Measurements from ENCODE around the gene NEAT1.

NEAT1 gene

GRCh38 chr11:65429724-65430405 lies 7.3 kb downstream of the NEAT1 start:
- ATAC-seq = no peak
- Mint-ChIP-seq H3K4me1 (peaks cover 89% of the 10 kb centered on the region), H3K4me3 (peak overlapping the region; percentile 96), H3K27ac (peak overlapping the region; percentile 100), H3K9me3 (no peaks in the 10 kb centered on the region), H3K36me3 (peaks cover 100% of the 10 kb centered on the region)
- DNase-seq (ENCODE audit: low spot score in 2 of 2) = no peak

GRCh38 chr11:65430406-65431217 lies 8.0 kb downstream of the NEAT1 start:
- Mint-ChIP-seq H3K4me3 (peak overlapping the region; percentile 96), H3K9me3 (no peaks in the 10 kb centered on the region), H3K27ac (peak overlapping the region; percentile 100), H3K36me3 (peaks cover 100% of the 10 kb centered on the region), H3K4me1 (peaks cover 89% of the 10 kb centered on the region)
- ATAC-seq (no peak), DNase-seq (ENCODE audit: low spot score in 2 of 2) (no peak)

- Mint-ChIP-seq H3K4me1 (peaks cover 91% of the 10 kb centered on the region), H3K9me3 (no peaks in the 10 kb centered on the region), H3K36me3 (peaks cover 100% of the 10 kb centered on the region), H3K27ac (peak overlapping the region; percentile 100), H3K4me3 (peak overlapping the region; percentile 96)
- DNase-seq (ENCODE audit: low spot score in 2 of 2) = no peak
- peak; percentile 22 for ATAC-seq
Measured at GRCh38 chr11:65431451-65432099, 9.0 kb downstream of the NEAT1 start.

GRCh38 chr11:65432100-65432650 lies 9.6 kb downstream of the NEAT1 start:
- H3K4me3 Mint-ChIP-seq = peak overlapping the region; percentile 96
- ATAC-seq (no peak), DNase-seq (ENCODE audit: low spot score in 2 of 2) (no peak)
- H3K27ac Mint-ChIP-seq = peak overlapping the region; percentile 100
- peaks cover 100% of the 10 kb centered on the region for H3K36me3 Mint-ChIP-seq
- peaks cover 88% of the 10 kb centered on the region for H3K4me1 Mint-ChIP-seq
- no peaks in the 10 kb centered on the region for H3K9me3 Mint-ChIP-seq

GRCh38 chr11:65432686-65433582 lies 10.3 kb downstream of the NEAT1 start:
- Mint-ChIP-seq H3K4me3 (peak overlapping the region; percentile 96), H3K36me3 (peaks cover 100% of the 10 kb centered on the region), H3K27ac (peak overlapping the region; percentile 48)

GRCh38 chr11:65433657-65434056 lies 11.1 kb downstream of the NEAT1 start:
- Mint-ChIP-seq H3K36me3 (peaks cover 100% of the 10 kb centered on the region), H3K4me1 (peaks cover 85% of the 10 kb centered on the region), H3K27ac (no peak overlapping the region), H3K9me3 (no peaks in the 10 kb centered on the region), H3K4me3 (peak overlapping the region; percentile 10)
- DNase-seq (ENCODE audit: low spot score in 2 of 2) (no peak), ATAC-seq (no peak)

More at GRCh38 chr11:65432686-65433582, 10.3 kb downstream of the NEAT1 start:
- peaks cover 87% of the 10 kb centered on the region for H3K4me1 Mint-ChIP-seq
- DNase-seq (ENCODE audit: low spot score in 2 of 2) = no peak
- no peaks in the 10 kb centered on the region for H3K9me3 Mint-ChIP-seq
- no peak for ATAC-seq

- Mint-ChIP-seq H3K4me3 (peak overlapping the region; percentile 10), H3K9me3 (no peaks in the 10 kb centered on the region), H3K4me1 (peaks cover 88% of the 10 kb centered on the region), H3K36me3 (peaks cover 100% of the 10 kb centered on the region), H3K27ac (peak overlapping the region; percentile 90)
- ATAC-seq (no peak), DNase-seq (ENCODE audit: low spot score in 2 of 2) (no peak)
Measured at GRCh38 chr11:65434057-65434666, 11.6 kb downstream of the NEAT1 start.

GRCh38 chr11:65434667-65435410 lies 12.2 kb downstream of the NEAT1 start:
- Mint-ChIP-seq H3K27ac (peak overlapping the region; percentile 90), H3K9me3 (no peaks in the 10 kb centered on the region), H3K4me1 (peaks cover 88% of the 10 kb centered on the region), H3K4me3 (peak overlapping the region; percentile 10), H3K36me3 (peaks cover 100% of the 10 kb centered on the region)
- ATAC-seq (no peak), DNase-seq (ENCODE audit: low spot score in 2 of 2) (no peak)

- ATAC-seq (no peak), DNase-seq (ENCODE audit: low spot score in 2 of 2) (no peak)
- Mint-ChIP-seq H3K36me3 (peaks cover 100% of the 10 kb centered on the region), H3K9me3 (no peaks in the 10 kb centered on the region), H3K27ac (peak overlapping the region; percentile 90), H3K4me3 (peak overlapping the region; percentile 10), H3K4me1 (peaks cover 88% of the 10 kb centered on the region)
Measured at GRCh38 chr11:65435411-65435931, 12.9 kb downstream of the NEAT1 start.

GRCh38 chr11:65435981-65436411 lies 13.4 kb downstream of the NEAT1 start:
- Mint-ChIP-seq H3K9me3 (no peaks in the 10 kb centered on the region), H3K27ac (peak overlapping the region; percentile 90), H3K4me1 (peaks cover 88% of the 10 kb centered on the region), H3K4me3 (peak overlapping the region; percentile 10), H3K36me3 (peaks cover 100% of the 10 kb centered on the region)
- peak; percentile 48 for ATAC-seq
- DNase-seq (ENCODE audit: low spot score in 2 of 2) = no peak

GRCh38 chr11:65436412-65437032 lies 13.9 kb downstream of the NEAT1 start:
- peaks cover 84% of the 10 kb centered on the region for H3K4me1 Mint-ChIP-seq
- no peak for DNase-seq (ENCODE audit: low spot score in 2 of 2)
- H3K36me3 Mint-ChIP-seq = peaks cover 100% of the 10 kb centered on the region
- H3K27ac Mint-ChIP-seq = peak overlapping the region; percentile 90
- peak overlapping the region; percentile 10 for H3K4me3 Mint-ChIP-seq
- peak; percentile 61 for ATAC-seq
- no peaks in the 10 kb centered on the region for H3K9me3 Mint-ChIP-seq

GRCh38 chr11:65437436-65438227 lies 15.0 kb downstream of the NEAT1 start:
- Mint-ChIP-seq H3K4me3 (no peak overlapping the region), H3K27ac (peak overlapping the region; percentile 9), H3K9me3 (no peaks in the 10 kb centered on the region), H3K36me3 (peaks cover 100% of the 10 kb centered on the region), H3K4me1 (peaks cover 81% of the 10 kb centered on the region)
- ATAC-seq (no peak), DNase-seq (ENCODE audit: low spot score in 2 of 2) (no peak)
